ENCODE results near the gene SEPHS1.
"Not testable (repeated sequence)": the region's sequence is repeated elsewhere in the genome, so short reads cannot be mapped to it uniquely, and the experiment has no call there.

Gene SEPHS1

DNA sequence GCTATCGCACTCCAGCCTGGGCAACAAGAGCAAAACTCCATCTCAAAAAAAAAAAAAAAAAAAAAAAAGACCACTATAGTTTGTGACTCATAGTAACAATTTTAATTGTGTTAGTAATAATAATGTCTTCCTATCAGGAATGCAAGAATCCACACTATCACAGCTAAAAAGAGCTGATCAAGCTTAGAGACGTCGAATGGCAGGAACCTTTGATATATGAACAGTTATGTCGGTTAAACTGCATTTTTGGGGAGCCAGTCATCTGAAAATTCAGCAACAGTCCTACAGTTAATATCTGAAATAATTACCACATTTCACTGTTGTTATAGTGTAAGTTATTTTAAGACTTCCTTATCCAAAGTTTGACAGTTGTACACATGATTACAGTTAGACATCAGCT lies 57.0 kb downstream of the SEPHS1 start:
- DNase-seq (ENCODE audit: low read depth in 2 of 2) = no peak

DNA sequence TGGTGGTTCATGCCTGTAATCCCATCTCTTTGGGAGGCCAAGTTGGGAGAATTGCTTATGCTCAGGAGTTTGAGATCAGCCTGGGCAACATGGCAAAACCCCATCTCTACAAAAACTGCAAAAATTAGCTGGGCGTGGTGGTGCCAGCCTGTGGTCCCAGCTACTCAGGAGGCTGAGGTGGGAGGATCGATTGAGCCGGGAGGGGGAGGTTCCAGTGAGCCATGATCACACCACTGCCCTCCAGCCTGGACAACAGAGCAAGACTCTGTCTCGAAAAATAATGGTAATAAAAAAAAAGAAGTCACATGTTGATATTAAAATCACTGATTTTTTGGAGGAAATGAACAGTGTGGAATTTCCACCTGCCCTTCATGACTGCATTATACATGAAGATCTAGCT lies 64.0 kb downstream of the SEPHS1 start:
- no peak for DNase-seq (ENCODE audit: low read depth in 2 of 2)

DNA sequence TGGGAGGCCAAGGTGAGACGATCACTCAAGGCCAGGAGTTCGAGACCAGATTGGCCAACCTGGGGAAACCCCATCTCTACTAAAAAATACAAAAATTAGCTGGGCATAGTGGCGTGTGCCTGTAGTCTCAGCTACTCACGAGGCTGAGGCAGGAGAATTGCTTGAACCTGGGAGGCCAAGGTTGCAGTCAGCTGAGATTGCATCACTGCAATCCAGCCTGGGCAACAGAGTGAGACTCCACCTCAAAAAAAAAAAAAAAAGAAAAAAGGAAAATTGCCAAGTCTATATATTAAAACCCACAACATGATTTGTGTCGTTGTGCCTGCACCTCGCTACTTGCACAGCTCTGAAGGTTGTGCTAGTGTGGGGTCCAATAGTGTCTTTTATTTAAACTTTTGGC lies 65.7 kb downstream of the SEPHS1 start:
- DNase-seq (ENCODE audit: low read depth in 2 of 2) = not testable (repeated sequence)

DNA sequence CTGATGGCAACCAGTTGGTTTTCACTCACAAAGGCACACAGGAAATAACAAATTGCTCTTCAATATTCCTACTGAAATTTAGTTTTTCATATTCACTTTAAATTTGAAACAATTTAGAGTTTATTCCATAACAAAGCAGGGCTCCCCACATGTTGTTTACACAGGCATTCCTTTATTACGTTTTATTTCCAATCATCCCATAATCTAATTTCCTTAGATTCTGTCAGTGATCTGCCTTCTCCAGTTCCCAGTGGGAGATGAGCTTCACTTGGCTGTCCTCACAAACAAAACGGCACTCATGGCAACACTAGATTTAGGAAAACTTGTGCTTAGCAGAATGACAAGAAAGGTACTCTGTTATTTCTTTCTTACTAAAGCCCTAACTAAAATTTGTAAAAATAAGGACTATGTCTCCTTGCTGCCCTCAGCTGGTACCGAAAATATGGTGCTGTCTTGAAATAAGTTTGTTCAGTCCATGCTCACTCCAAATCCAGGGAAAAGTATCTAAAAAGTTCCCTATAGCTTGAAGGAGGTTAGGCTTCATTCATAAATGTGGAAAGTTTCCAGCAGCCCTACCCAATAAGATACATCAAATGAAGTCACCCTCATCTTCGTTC lies 71.2 kb downstream of the SEPHS1 start:
- DNase-seq (ENCODE audit: low read depth in 2 of 2) = no peak

DNA sequence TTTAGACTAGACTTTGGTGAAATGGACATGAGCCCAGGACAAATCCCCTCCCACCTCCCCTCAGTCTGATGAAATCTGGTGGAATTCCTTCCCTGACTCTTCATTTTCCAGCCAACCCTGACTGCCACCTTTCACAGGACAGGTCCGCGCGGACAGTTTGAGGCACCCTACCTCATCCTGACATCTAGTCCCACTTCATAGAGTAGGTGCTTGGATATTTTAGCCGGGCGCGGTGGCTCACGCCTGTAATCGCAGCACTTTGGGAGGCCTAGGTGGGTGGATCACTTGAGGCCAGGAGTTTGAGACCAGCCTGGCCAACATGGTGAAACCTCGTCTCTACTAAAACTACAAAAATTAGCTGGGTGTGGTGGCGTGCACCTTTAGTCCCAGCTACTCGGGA lies 71.9 kb downstream of the SEPHS1 start:
- not testable (repeated sequence) for DNase-seq (ENCODE audit: low read depth in 2 of 2)

DNA sequence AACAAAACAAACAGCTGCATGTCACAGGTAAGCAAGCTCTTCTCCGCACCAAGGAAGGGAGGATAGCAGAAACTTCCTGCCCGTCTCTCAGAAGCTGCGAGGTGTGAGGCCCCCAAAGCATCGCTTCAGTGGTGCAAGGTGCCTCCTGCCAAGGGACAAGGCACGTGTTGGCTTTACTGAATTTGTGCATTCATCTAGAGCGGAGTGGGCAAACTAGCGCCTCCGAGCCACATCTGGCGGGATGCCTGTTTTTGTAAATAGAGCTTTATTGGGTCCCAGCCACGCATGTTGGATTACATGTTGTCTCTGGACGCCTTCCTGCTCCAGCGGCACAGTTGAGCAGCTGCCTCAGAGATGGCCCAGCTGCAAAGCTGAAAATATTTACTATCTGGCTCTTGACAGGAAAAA lies 75.9 kb downstream of the SEPHS1 start:
- DNase-seq (ENCODE audit: low read depth in 2 of 2) = no peak

DNA sequence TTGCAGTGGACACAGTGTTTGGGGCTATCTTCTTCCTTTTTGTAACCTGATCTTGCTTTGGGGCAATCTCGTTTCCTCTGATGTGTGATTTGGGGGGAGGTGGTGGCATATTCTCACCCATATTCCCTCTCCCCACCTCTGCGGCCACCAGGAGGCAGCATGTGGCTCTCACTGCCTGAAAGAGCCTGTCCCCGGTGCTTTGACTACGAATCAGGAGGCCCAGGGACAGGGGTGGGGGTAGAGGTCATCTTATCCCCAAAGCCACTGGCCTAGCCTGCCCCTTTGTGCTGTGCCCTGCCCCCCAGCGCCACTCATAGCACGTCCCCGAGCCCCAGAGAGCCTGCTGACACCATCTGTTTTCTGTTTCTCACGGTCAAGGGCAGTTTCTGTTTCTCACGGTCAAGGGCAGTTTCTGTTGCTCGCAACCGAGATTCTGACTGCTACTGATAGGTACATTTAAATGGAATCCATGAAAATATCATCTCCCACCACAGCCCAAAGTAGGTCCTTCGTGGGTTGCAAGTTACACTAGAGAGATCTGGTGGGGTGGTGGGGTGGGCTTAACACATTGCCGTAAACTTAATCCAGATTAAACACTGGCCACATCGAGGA lies 76.4 kb downstream of the SEPHS1 start:
- DNase-seq (ENCODE audit: low read depth in 2 of 2) = peak in 1 of 2 experiments; percentile 30

DNA sequence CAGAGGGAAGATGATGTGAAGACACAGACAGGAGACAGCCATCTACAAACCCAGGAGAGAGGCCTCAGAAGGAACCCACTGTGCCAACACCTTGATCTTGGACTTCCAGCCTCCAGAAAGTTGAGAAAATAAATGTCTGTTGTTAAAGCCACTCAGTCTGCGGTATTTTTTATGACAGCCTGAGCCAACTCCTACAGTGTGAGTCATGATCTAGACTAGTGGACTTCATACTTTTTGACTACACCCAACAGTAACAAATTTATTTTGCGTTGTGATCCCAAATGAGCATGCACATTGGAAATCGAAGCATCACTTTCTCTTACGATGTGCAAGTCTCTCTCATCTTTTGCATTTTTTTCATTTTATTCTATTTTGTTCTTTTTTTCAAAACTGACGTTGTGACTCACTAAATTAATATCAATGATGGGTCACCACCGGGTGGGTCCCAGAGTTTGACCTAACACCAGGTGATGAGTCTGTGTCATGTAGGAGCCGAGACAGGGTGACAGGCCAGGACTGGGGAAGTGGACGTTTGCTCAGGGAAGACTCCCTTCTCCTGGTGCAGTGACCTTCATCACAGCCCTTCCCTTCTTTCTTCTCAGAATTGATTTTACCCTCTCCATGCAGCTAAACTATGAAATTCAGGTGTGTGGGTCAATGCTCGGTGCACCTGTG lies 77.1 kb downstream of the SEPHS1 start:
- no peak for DNase-seq (ENCODE audit: low read depth in 2 of 2)

DNA sequence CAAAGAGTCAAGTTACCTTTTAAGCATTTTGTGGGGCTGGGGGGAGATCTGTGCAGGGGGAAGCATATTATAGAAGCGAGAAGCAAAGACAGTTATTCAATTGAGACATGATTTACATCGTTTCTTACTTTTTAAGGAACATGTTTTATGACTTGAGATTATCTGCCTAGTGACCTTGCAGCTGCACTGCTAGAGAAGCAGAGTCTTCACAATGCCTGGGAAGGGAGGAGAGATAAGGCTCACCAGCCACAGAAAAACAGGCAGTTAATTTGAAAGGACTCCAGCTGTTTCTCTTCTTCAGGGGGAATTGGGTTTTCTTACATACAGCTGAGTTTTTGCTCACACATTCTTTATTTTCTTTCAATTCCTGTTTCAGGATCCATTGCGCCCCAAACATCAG lies 79.3 kb downstream of the SEPHS1 start:
- DNase-seq (ENCODE audit: low read depth in 2 of 2) = no peak

DNA sequence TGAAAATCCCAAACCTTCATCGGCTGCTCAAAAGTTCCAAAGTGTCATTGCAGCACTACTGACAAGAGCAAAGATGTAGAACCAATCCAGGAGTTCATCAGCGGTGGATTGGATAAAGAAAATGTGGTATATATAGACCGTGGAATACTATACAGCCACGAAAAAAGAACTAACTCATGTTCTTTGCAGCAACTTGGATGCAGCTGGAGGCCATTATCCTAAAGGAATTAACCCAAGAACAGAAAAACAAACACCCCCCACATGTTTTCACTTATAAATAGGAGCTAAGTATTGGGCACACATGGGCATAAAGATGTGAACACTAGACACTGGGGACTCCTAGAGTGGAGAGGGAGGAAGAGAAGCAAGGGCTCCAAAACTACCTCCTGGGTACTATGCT lies 79.8 kb downstream of the SEPHS1 start:
- no peak for DNase-seq (ENCODE audit: low read depth in 2 of 2)

Measured in stimulated activated CD4-positive, alpha-beta T cell treated with anti-CD3 and anti-CD28 coated beads, Interleukin-12 subunit alpha, Interleukin-12 subunit beta, amount 100 ng/mL, for 24 hours (primary cell).